Activated T-helper 2 cell treated with anti-CD3 and anti-CD28 coated beads, Interferon-gamma antibody, Interleukin-2, Interleukin-4, amounts not matched to agents 10 μg/mL and 5 μg/mL and 100 μg/mL, durations not matched to agents 14 hours and 24 hours and 36 hours (primary cell): ENCODE measurements around the gene SIK3. TPM values are rescaled to one million over a fixed set of nuclear protein-coding genes. Genes with fewer than 3 reads are reported as not detected.

ENCODE experiments used
- DNase-seq: peaks from one replicate; pipeline ENCODE4 v3.0.0; 2021; ENCODE audit warnings: low spot score
- H3K27ac Mint-ChIP-seq: one replicate; pipeline ENCODE4 v1.8.0; 2021; ENCODE audit warnings: mixed read lengths
- H3K27me3 Mint-ChIP-seq: one replicate; pipeline ENCODE4 v1.8.0; 2021; ENCODE audit warnings: low read depth, mixed read lengths
- H3K36me3 Mint-ChIP-seq: one replicate; pipeline ENCODE4 v1.8.0; 2021; ENCODE audit warnings: low read depth, mixed read lengths
- H3K4me1 Mint-ChIP-seq: one replicate; pipeline ENCODE4 v1.8.0; 2021; ENCODE audit warnings: low read depth, mixed read lengths
- H3K4me3 Mint-ChIP-seq: one replicate; pipeline ENCODE4 v1.8.0; 2021; ENCODE audit warnings: low read depth, mild to moderate bottlenecking, moderate library complexity, mixed read lengths
- H3K9me3 Mint-ChIP-seq: one replicate; pipeline ENCODE4 v1.8.0; 2021; ENCODE audit warnings: mixed read lengths
- intact Hi-C: fragments of 100-400 bp; cut with micrococcal nuclease; formaldehyde crosslinking; loops from one replicate; pipeline ENCODE4 v1.15.1; 2023
- total RNA-seq: library from RNA; stranded (reverse); gene quantifications from 2 replicates; pipeline ENCODE4 v1.2.3, GENCODE V29; 2022

SIK3 gene
- total RNA-seq, 1 donor from 2014 or later = 25.3 TPM

- H3K9me3 Mint-ChIP-seq = peaks cover 3% of the 10 kb centered on the region
- intact Hi-C loops = no loop called here
- H3K27me3 Mint-ChIP-seq = no peaks in the 10 kb centered on the region
- H3K36me3 Mint-ChIP-seq = peaks cover 6% of the 10 kb centered on the region
- peak overlapping the region; percentile 18 for H3K4me3 Mint-ChIP-seq
- H3K4me1 Mint-ChIP-seq = peaks cover 64% of the 10 kb centered on the region
- peak overlapping the region; percentile 51 for H3K27ac Mint-ChIP-seq
- no peak for DNase-seq
These were observed 77.2 kb downstream of the SIK3 start for GRCh38 chr11:117020869-117021564.

- H3K27ac Mint-ChIP-seq = peak overlapping the region; percentile 51
- peaks cover 3% of the 10 kb centered on the region for H3K9me3 Mint-ChIP-seq
- H3K4me1 Mint-ChIP-seq = peaks cover 58% of the 10 kb centered on the region
- no peak for DNase-seq
- H3K36me3 Mint-ChIP-seq = peaks cover 6% of the 10 kb centered on the region
- intact Hi-C loops = no loop called here
- peak overlapping the region; percentile 18 for H3K4me3 Mint-ChIP-seq
- H3K27me3 Mint-ChIP-seq = no peaks in the 10 kb centered on the region
These were observed 77.9 kb downstream of the SIK3 start for GRCh38 chr11:117020287-117020686.

GRCh38 chr11:117019871-117020270 lies 78.4 kb downstream of the SIK3 start:
- H3K4me1 Mint-ChIP-seq = peaks cover 54% of the 10 kb centered on the region
- no peaks in the 10 kb centered on the region for H3K27me3 Mint-ChIP-seq
- H3K27ac Mint-ChIP-seq = peak overlapping the region; percentile 51
- peaks cover 3% of the 10 kb centered on the region for H3K9me3 Mint-ChIP-seq
- H3K4me3 Mint-ChIP-seq = no peak overlapping the region
- DNase-seq = no peak
- intact Hi-C loops = no loop called here
- peaks cover 6% of the 10 kb centered on the region for H3K36me3 Mint-ChIP-seq

GRCh38 chr11:117017456-117017855 lies 80.8 kb downstream of the SIK3 start:
- H3K4me1 Mint-ChIP-seq = peaks cover 37% of the 10 kb centered on the region
- H3K27ac Mint-ChIP-seq = no peak overlapping the region
- H3K4me3 Mint-ChIP-seq = no peak overlapping the region
- DNase-seq = no peak
- H3K9me3 Mint-ChIP-seq = peaks cover 3% of the 10 kb centered on the region
- H3K36me3 Mint-ChIP-seq = peaks cover 6% of the 10 kb centered on the region
- no peaks in the 10 kb centered on the region for H3K27me3 Mint-ChIP-seq
- intact Hi-C loops = no loop called here

GRCh38 chr11:117016747-117017146 lies 81.5 kb downstream of the SIK3 start:
- no peak overlapping the region for H3K27ac Mint-ChIP-seq

GRCh38 chr11:117016246-117016645 lies 82.0 kb downstream of the SIK3 start:
- no peak overlapping the region for H3K4me3 Mint-ChIP-seq
- H3K9me3 Mint-ChIP-seq = peaks cover 3% of the 10 kb centered on the region
- intact Hi-C loops = no loop called here
- DNase-seq = no peak
- peaks cover 39% of the 10 kb centered on the region for H3K4me1 Mint-ChIP-seq
- H3K27me3 Mint-ChIP-seq = no peaks in the 10 kb centered on the region
- no peak overlapping the region for H3K27ac Mint-ChIP-seq
- H3K36me3 Mint-ChIP-seq = peaks cover 6% of the 10 kb centered on the region

More at GRCh38 chr11:117016747-117017146, 81.5 kb downstream of the SIK3 start:
- intact Hi-C loops = no loop called here
- no peaks in the 10 kb centered on the region for H3K27me3 Mint-ChIP-seq
- peaks cover 3% of the 10 kb centered on the region for H3K9me3 Mint-ChIP-seq
- no peak for DNase-seq
- H3K4me3 Mint-ChIP-seq = no peak overlapping the region
- peaks cover 6% of the 10 kb centered on the region for H3K36me3 Mint-ChIP-seq
- peaks cover 38% of the 10 kb centered on the region for H3K4me1 Mint-ChIP-seq

- no peaks in the 10 kb centered on the region for H3K27me3 Mint-ChIP-seq
- intact Hi-C loops = loop anchor here (1.0 to 2.0 kb wide), 6 partner anchors 8 to 81 kb away; no protein-coding TSS in a partner anchor
- H3K4me1 Mint-ChIP-seq = peaks cover 30% of the 10 kb centered on the region
- H3K9me3 Mint-ChIP-seq = peaks cover under 1% of the 10 kb centered on the region
- H3K4me3 Mint-ChIP-seq = no peak overlapping the region
- H3K36me3 Mint-ChIP-seq = no peaks in the 10 kb centered on the region
- DNase-seq = no peak
- H3K27ac Mint-ChIP-seq = peak overlapping the region; percentile 74
These were observed 86.7 kb downstream of the SIK3 start for GRCh38 chr11:117011541-117011898.

GRCh38 chr11:117010808-117011540 lies 87.3 kb downstream of the SIK3 start:
- Mint-ChIP-seq H3K4me1 (peaks cover 35% of the 10 kb centered on the region), H3K36me3 (no peaks in the 10 kb centered on the region), H3K9me3 (no peaks in the 10 kb centered on the region), H3K27me3 (no peaks in the 10 kb centered on the region), H3K4me3 (no peak overlapping the region), H3K27ac (peak overlapping the region; percentile 74)
- intact Hi-C loops = loop anchor here (1.0 to 2.0 kb wide), 6 partner anchors 8 to 80 kb away; no protein-coding TSS in a partner anchor
- DNase-seq = no peak

GRCh38 chr11:117009905-117010605 lies 88.2 kb downstream of the SIK3 start:
- Mint-ChIP-seq H3K27ac (peak overlapping the region; percentile 43), H3K9me3 (no peaks in the 10 kb centered on the region), H3K4me1 (peaks cover 39% of the 10 kb centered on the region), H3K4me3 (no peak overlapping the region), H3K27me3 (no peaks in the 10 kb centered on the region), H3K36me3 (no peaks in the 10 kb centered on the region)
- DNase-seq = no peak
- intact Hi-C loops = loop anchor here (2.0 kb wide), 1 partner anchor 79 kb away; no protein-coding TSS in a partner anchor

- Mint-ChIP-seq H3K27me3 (no peaks in the 10 kb centered on the region), H3K4me3 (no peak overlapping the region), H3K27ac (no peak overlapping the region), H3K36me3 (peaks cover 10% of the 10 kb centered on the region), H3K9me3 (no peaks in the 10 kb centered on the region), H3K4me1 (peaks cover 59% of the 10 kb centered on the region)
- intact Hi-C loops = no loop called here
- no peak for DNase-seq
These were observed 92.5 kb downstream of the SIK3 start for GRCh38 chr11:117005758-117006157.

- intact Hi-C loops = loop anchor here (1.0 to 2.0 kb wide), 10 partner anchors 9 to 150 kb away; no protein-coding TSS in a partner anchor
- peak; percentile 47 for DNase-seq
These were observed 95.5 kb downstream of the SIK3 start for GRCh38 chr11:117002639-117003299.

GRCh38 chr11:117000014-117000737 lies 98.1 kb downstream of the SIK3 start:
- DNase-seq = no peak
- Mint-ChIP-seq H3K27ac (no peak overlapping the region), H3K36me3 (peaks cover 15% of the 10 kb centered on the region), H3K4me1 (peaks cover 59% of the 10 kb centered on the region), H3K4me3 (no peak overlapping the region), H3K27me3 (no peaks in the 10 kb centered on the region), H3K9me3 (no peaks in the 10 kb centered on the region)
- intact Hi-C loops = no loop called here

More at GRCh38 chr11:117002639-117003299, 95.5 kb downstream of the SIK3 start:
- Mint-ChIP-seq H3K27me3 (no peaks in the 10 kb centered on the region), H3K4me1 (peaks cover 59% of the 10 kb centered on the region), H3K36me3 (peaks cover 15% of the 10 kb centered on the region), H3K9me3 (no peaks in the 10 kb centered on the region), H3K4me3 (no peak overlapping the region), H3K27ac (peak overlapping the region; percentile 91)
